Heart left ventricle (tissue), 13 donors: ENCODE data around the gene KANSL1.
"Not testable (repeated sequence)": the region's sequence is repeated elsewhere in the genome, so short reads cannot be mapped to it uniquely, and the experiment has no call there.

Source experiments
- CTCF ChIP-seq, 12 donors: fragments of 200-600 bp; sonication (generic) in 4 of 12; IDR thresholded peaks; one replicate each; pipeline versions ENCODE4 v1.5.0 to v1.8.0; 2018 to 2022; ENCODE audit warnings: antibody characterized with exemption in 12 of 12, mild to moderate bottlenecking in 5 of 12
- POLR2A ChIP-seq, 2 donors: fragments of 450-650 bp; IDR thresholded peaks; one replicate each; pipeline ENCODE4 v1.6.1; 2017; ENCODE audit warnings: antibody characterized with exemption in 2 of 2, mild to moderate bottlenecking in 2 of 2, moderate library complexity in 2 of 2
- donor health status: ischemic (EF 13 %, LVEDD 7.1; RV severe dilation, severe dysfunction).
- donor health status: DM: no; HTN: yes; CAD: no.
- donor health status: DM: no; HTN: no; CAD: no.
- donor health status: ischemic (EF 25% LVEDD 6.9; RV normal size, moderate dysfunction).
- donor health status: ischemic (EF 25% LVEDD 5.7; RV mildly dilated, moderate dysfunction).
- donor health status: ischemic (EF 35%, LVEDD 5.7; RV mildly dilated, moderate dysfunction).
- donor health status: nonischemic (EF 11% LVEDD 7.7; RV severe dilation, severe dysfunction).
- donor health status: DM: yes; HTN: yes; CAD: no.
- donor health status: PGD.
- donor health status: ischemic (EF 29% LVEDD 5.4; RV normal size, mild dysfunction).
- donor health status: nonischemic (EF 23%, LVEDD 6.1; RV moderate dilation, normal function).

- not testable (repeated sequence) for TF ChIP-seq CTCF, POLR2A (IDR thresholded peaks at IDR 0.05)
These were observed 91.2 kb downstream of the KANSL1 start for GRCh38 chr17:46101785-46102617.
